Liver (tissue), 3 donors: ENCODE results near the gene RUNX1.

Experiments used
- CTCF ChIP-seq: fragments of 150-350 bp; IDR thresholded peaks from 2 replicates; pipeline ENCODE4 v1.5.1; 2017; ENCODE audit warnings: improper control_type of control experiment, low read depth, low read length; ENCODE audit not compliant: missing input control
- RAD21 ChIP-seq, 2 donors: IDR thresholded peaks; 2 replicates each; pipeline ENCODE4 v1.6.1; 2016; ENCODE audit warnings: antibody characterized with exemption in 2 of 2, mild to moderate bottlenecking in 2 of 2
- REST ChIP-seq: IDR thresholded peaks from 2 replicates; pipeline ENCODE4 v1.6.1; 2016; ENCODE audit warnings: antibody characterized with exemption, mild to moderate bottlenecking
- YY1 ChIP-seq: IDR thresholded peaks from 2 replicates; pipeline ENCODE4 v1.6.1; 2016; ENCODE audit warnings: antibody characterized with exemption, mild to moderate bottlenecking
- ZBTB33 ChIP-seq: IDR thresholded peaks from 2 replicates; pipeline ENCODE4 v1.6.1; 2016; ENCODE audit warnings: antibody characterized with exemption
- donor health status: healthy.
- donor health status: healthy.

GRCh38 chr21:35005560-35006224 is 43.4 kb downstream of the RUNX1 start:
- TF ChIP-seq REST (no peak), CTCF (no peak), RAD21 (IDR thresholded peaks at IDR 0.05) (no peak), YY1 (no peak), ZBTB33 (no peak)
